Esophagus muscularis mucosa (tissue), 4 donors: ENCODE results near the gene ZSWIM6. TPM values are rescaled to one million over a fixed set of nuclear protein-coding genes. Genes with fewer than 3 reads are reported as not detected.

Experiments
- DNase-seq: peaks from one replicate; pipeline ENCODE4 v3.0.0-alpha.2; 2017; ENCODE audit errors: extremely low spot score
- H3K27ac ChIP-seq, 4 donors: fragments of 200-600 bp; sonication (generic); replicated peaks in 1 of 4; 1 replicate in 3 of 4; 2 replicates in 1 of 4; pipeline ENCODE4 v1.5.1; 2016 to 2019; ENCODE audit warnings: mild to moderate bottlenecking in 1 of 4
- H3K27me3 ChIP-seq, 4 donors: fragments of 200-600 bp; sonication (generic); one replicate each; pipeline versions ENCODE4 v1.5.1 to v1.6.0; 2016 to 2019
- H3K36me3 ChIP-seq, 4 donors: fragments of 200-600 bp; sonication (generic); one replicate each; pipeline ENCODE4 v1.5.1; 2016 to 2019
- H3K4me1 ChIP-seq, 4 donors: fragments of 200-600 bp; sonication (generic); one replicate each; pipeline ENCODE4 v1.5.1; 2016 to 2019
- H3K4me3 ChIP-seq, 4 donors: fragments of 200-600 bp; sonication (generic); 1 replicate in 2 of 4; 2 replicates in 2 of 4; pipeline ENCODE4 v1.5.1; 2016 to 2019; ENCODE audit warnings: mild to moderate bottlenecking in 4 of 4, moderate library complexity in 1 of 4
- H3K9me3 ChIP-seq, 4 donors: fragments of 200-600 bp; sonication (generic); 1 replicate in 3 of 4; 2 replicates in 1 of 4; pipeline ENCODE4 v1.5.1; 2016 to 2019
- CTCF ChIP-seq, 3 experiments: fragments of 200-600 bp in 2 of 3; fragments of 450-650 bp in 1 of 3; sonication (generic) in 2 of 3; IDR thresholded peaks; one replicate each; pipeline ENCODE4 v1.5.1; 2017 to 2019; ENCODE audit warnings: antibody characterized with exemption in 3 of 3, mild to moderate bottlenecking in 2 of 3, moderate library complexity in 1 of 3
- EP300 ChIP-seq: sonication (generic); formaldehyde crosslinking; IDR thresholded peaks from one replicate; pipeline ENCODE4 v1.6.1; 2017; ENCODE audit warnings: antibody characterized with exemption
- POLR2A ChIP-seq: fragments of 450-650 bp; IDR thresholded peaks from one replicate; pipeline ENCODE4 v1.6.1; 2017; ENCODE audit warnings: antibody characterized with exemption, moderate library complexity, mild to moderate bottlenecking, low read depth
- POLR2AphosphoS5 ChIP-seq, 2 donors: sonication (generic); formaldehyde crosslinking; IDR thresholded peaks; one replicate each; pipeline ENCODE4 v1.6.1; 2017; ENCODE audit warnings: antibody characterized with exemption in 2 of 2
- WGBS: methylation state at CpG from one replicate; pipeline ENCODE4 v1.1.5; 2018; 5-methylcytosine and 5-hydroxymethylcytosine counted together
- intact Hi-C: fragments of 100-400 bp; cut with DNase I; formaldehyde crosslinking; loops from one replicate; pipeline ENCODE4 v1.15.1; 2023
- total RNA-seq, 4 donors: library from RNA; depleted of rRNA; stranded (reverse); fragments of >200 nt; gene quantifications; one replicate each; pipeline versions ENCODE4 v1.1.0 to v1.2.1, GENCODE V29; 2016

The ZSWIM6 gene
- total RNA-seq, 4 donors from 2014 or later = 10.2 to 16.4 (median 12.5) TPM

GRCh38 chr5:61440086-61440485 lies 108.0 kb downstream of the ZSWIM6 start:
- intact Hi-C loops = no loop called here
- WGBS = 96% methylated on average over 3 of the region's 3 CpGs
- Histone ChIP-seq H3K9me3 (no peaks in the 10 kb centered on the region), H3K36me3 (no peaks in the 10 kb centered on the region), H3K27ac (no peak overlapping the region), H3K27me3 (no peaks in the 10 kb centered on the region), H3K4me1 (peaks cover 9 to 37% (median 13%) of the 10 kb centered on the region in 4 donors), H3K4me3 (no peak overlapping the region)
- TF ChIP-seq POLR2A (no peak), EP300 (no peak), CTCF (IDR thresholded peaks at IDR 0.05) (no peak), POLR2AphosphoS5 (IDR thresholded peaks at IDR 0.05) (no peak)
- no peak for DNase-seq

- no peaks in the 10 kb centered on the region for H3K27me3 ChIP-seq
- no peak overlapping the region for H3K27ac ChIP-seq
- WGBS = 96% methylated on average over 3 of the region's 3 CpGs
- H3K4me1 ChIP-seq = peaks cover 9 to 33% (median 13%) of the 10 kb centered on the region in 4 donors
- no peaks in the 10 kb centered on the region for H3K36me3 ChIP-seq
- H3K4me3 ChIP-seq = no peak overlapping the region
- no peak for DNase-seq
- no peaks in the 10 kb centered on the region for H3K9me3 ChIP-seq
- intact Hi-C loops = no loop called here
- TF ChIP-seq POLR2AphosphoS5 (IDR thresholded peaks at IDR 0.05) (no peak), POLR2A (no peak), EP300 (no peak), CTCF (IDR thresholded peaks at IDR 0.05) (no peak)
These were observed 108.5 kb downstream of the ZSWIM6 start for GRCh38 chr5:61440596-61440995.

DNA sequence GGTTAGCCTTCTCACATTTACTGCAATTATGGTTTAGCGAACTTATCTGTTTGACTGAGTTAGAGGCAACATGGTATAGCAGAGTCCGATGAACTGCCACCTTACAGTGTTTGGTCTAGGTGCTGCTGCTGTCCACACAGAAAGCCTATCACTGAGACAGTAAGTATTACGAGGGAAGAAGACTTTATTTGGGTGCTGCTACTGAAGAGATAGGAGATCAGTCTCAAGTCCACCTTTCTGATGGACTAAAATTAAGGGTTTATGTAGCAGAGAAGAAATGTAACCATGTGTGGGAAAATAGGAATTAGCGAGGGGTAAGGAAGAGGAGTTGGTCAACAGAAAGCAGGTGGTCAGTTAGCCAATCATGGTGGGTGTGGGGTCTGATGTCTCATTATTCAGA lies 109.7 kb downstream of the ZSWIM6 start:
- no peak for DNase-seq
- H3K9me3 ChIP-seq = no peaks in the 10 kb centered on the region
- intact Hi-C loops = no loop called here
- no peak overlapping the region for H3K4me3 ChIP-seq
- H3K27me3 ChIP-seq = no peaks in the 10 kb centered on the region
- TF ChIP-seq POLR2A = no peak
- TF ChIP-seq EP300 = no peak
- no peaks in the 10 kb centered on the region for H3K36me3 ChIP-seq
- WGBS = 94% methylated on average over 4 of the region's 4 CpGs
- peaks cover 11 to 36% (median 17%) of the 10 kb centered on the region in 4 donors for H3K4me1 ChIP-seq
- no peak overlapping the region for H3K27ac ChIP-seq

DNA sequence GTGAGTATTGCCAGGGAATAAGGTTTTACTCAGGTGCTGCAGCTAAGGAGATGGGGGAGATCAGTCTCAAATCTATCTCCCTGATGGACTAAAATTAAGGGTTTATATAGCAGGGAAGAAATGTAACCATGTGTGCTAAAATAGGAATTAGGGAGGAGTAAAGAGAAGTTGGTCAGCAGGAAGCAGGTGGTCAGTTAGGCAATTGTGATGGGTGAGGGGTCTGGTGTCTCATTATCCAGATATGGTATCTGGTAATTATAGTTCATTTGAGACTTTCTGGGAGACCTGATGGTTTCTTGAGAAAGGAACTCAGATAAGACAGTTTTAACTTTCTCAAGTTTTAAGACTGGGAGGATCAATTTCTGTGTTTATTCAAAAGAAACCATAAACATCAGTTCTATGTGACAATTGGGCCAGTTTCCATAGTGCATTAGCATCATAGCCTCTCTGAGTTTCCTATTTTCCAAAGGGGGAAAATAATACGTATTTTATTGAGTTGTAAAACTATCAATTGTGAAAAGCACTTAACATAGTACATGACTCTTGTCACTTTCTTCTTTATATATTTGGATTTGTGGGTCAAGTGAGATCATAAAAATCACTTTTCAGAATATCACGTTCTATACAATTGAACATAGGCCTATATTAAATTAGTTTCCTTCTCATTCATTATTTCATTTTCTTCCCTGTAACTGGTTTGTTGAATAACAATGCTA lies 115.9 kb downstream of the ZSWIM6 start:
- 92% methylated on average over 2 of the region's 2 CpGs for WGBS

More for the DNA sequence above, 115.9 kb downstream of the ZSWIM6 start:
- no peak for DNase-seq
- Histone ChIP-seq H3K27ac (no peak overlapping the region), H3K9me3 (peaks cover 0 to 8% (median 0%) of the 10 kb centered on the region in 4 donors), H3K4me3 (no peak overlapping the region), H3K27me3 (no peaks in the 10 kb centered on the region), H3K36me3 (no peaks in the 10 kb centered on the region), H3K4me1 (peaks cover 19 to 53% (median 44%) of the 10 kb centered on the region in 4 donors)
- intact Hi-C loops = no loop called here
- TF ChIP-seq POLR2AphosphoS5 (IDR thresholded peaks at IDR 0.05) (no peak), CTCF (IDR thresholded peaks at IDR 0.05) (no peak), POLR2A (no peak), EP300 (no peak)
